Hepatocyte (in vitro differentiated cells): Measurements from ENCODE around the gene GMPPB. TPM values are rescaled to one million over a fixed set of nuclear protein-coding genes. Genes with fewer than 3 reads are reported as not detected.
"Not testable (repeated sequence)": the region's sequence is repeated elsewhere in the genome, so short reads cannot be mapped to it uniquely, and the experiment has no call there.

Experiments used
- DNase-seq: peaks from one replicate; pipeline ENCODE4 v3.0.0-alpha.2; 2016; ENCODE audit warnings: low spot score
- H2AFZ ChIP-seq: fragments of 200-600 bp; sonication (generic); 2 replicates; pipeline ENCODE4 v1.6.0; 2016; ENCODE audit warnings: antibody characterized with exemption, mild to moderate bottlenecking
- H3K27ac ChIP-seq: fragments of 200-600 bp; sonication (generic); 2 replicates; pipeline ENCODE4 v1.5.1; 2016; ENCODE audit warnings: mild to moderate bottlenecking
- H3K27me3 ChIP-seq: fragments of 200-600 bp; sonication (generic); 2 replicates; pipeline ENCODE4 v1.6.1; 2016
- H3K36me3 ChIP-seq: fragments of 200-600 bp; sonication (generic); replicated peaks from 2 replicates; pipeline ENCODE4 v1.5.1; 2016; ENCODE audit warnings: low read depth; ENCODE audit not compliant: insufficient read depth
- H3K4me1 ChIP-seq: fragments of 200-600 bp; sonication (generic); 2 replicates; pipeline ENCODE4 v1.5.1; 2016; ENCODE audit warnings: mild to moderate bottlenecking, moderate library complexity; ENCODE audit not compliant: insufficient read depth
- H3K4me2 ChIP-seq: fragments of 200-600 bp; sonication (generic); 2 replicates; pipeline ENCODE4 v1.6.0; 2016
- H3K4me3 ChIP-seq: fragments of 200-600 bp; sonication (generic); 2 replicates; pipeline ENCODE4 v1.5.1; 2016; ENCODE audit warnings: mild to moderate bottlenecking
- H3K79me2 ChIP-seq: fragments of 200-600 bp; sonication (generic); 2 replicates; pipeline ENCODE4 v1.6.0; 2017; ENCODE audit warnings: mild to moderate bottlenecking
- H3K9me2 ChIP-seq: fragments of 200-600 bp; sonication (generic); replicated peaks from 2 replicates; pipeline ENCODE4 v1.6.0; 2017; ENCODE audit warnings: mild to moderate bottlenecking; ENCODE audit not compliant: insufficient read depth
- H3K9me3 ChIP-seq: fragments of 200-600 bp; sonication (generic); 2 replicates; pipeline ENCODE4 v1.5.1; 2016; ENCODE audit warnings: low read depth, mild to moderate bottlenecking
- H4K20me1 ChIP-seq: fragments of 200-600 bp; sonication (generic); 2 replicates; pipeline ENCODE4 v1.6.0; 2016; ENCODE audit warnings: mild to moderate bottlenecking; ENCODE audit not compliant: insufficient read depth, poor library complexity, severe bottlenecking
- CTCF ChIP-seq: fragments of 200-600 bp; sonication (generic); IDR thresholded peaks from 2 replicates; pipeline ENCODE4 v1.5.1; 2016; ENCODE audit warnings: antibody characterized with exemption, mild to moderate bottlenecking; ENCODE audit not compliant: poor library complexity
- EZH2 ChIP-seq: fragments of 200-600 bp; sonication (generic); IDR thresholded peaks from 2 replicates; pipeline ENCODE4 v1.6.1; 2016; ENCODE audit warnings: antibody characterized with exemption, mild to moderate bottlenecking, borderline replicate concordance
- EZH2phosphoT487 ChIP-seq: fragments of 200-600 bp; sonication (generic); IDR thresholded peaks from one replicate; pipeline ENCODE4 v1.6.1; 2018; ENCODE audit warnings: antibody characterized with exemption, mild to moderate bottlenecking, low read depth, moderate library complexity; ENCODE audit not compliant: unreplicated experiment, severe bottlenecking
- WGBS: methylation state at CpG from one replicate; pipeline ENCODE4 v1.1.6; 2016; ENCODE audit warnings: low lambda C conversion rate; ENCODE audit errors: missing lambda C conversion rate; 5-methylcytosine and 5-hydroxymethylcytosine counted together
- polyA plus RNA-seq: library from polyadenylated mRNA; unstranded; fragments of >200 nt; fragmentation: Nextera tagmentation; extraction: Ambion mirVana; gene quantifications from 2 replicates; pipeline ENCODE4 v1.2.1, GENCODE V29; 2016
- total RNA-seq: library from RNA; depleted of rRNA; stranded (reverse); fragments of >200 nt; gene quantifications from 2 replicates; pipeline ENCODE4 v1.2.3, GENCODE V29; 2014

The GMPPB gene
- total and polyA plus RNA-seq, 2 experiments from 2014 or later = 24.3 to 41.0 TPM

DNA sequence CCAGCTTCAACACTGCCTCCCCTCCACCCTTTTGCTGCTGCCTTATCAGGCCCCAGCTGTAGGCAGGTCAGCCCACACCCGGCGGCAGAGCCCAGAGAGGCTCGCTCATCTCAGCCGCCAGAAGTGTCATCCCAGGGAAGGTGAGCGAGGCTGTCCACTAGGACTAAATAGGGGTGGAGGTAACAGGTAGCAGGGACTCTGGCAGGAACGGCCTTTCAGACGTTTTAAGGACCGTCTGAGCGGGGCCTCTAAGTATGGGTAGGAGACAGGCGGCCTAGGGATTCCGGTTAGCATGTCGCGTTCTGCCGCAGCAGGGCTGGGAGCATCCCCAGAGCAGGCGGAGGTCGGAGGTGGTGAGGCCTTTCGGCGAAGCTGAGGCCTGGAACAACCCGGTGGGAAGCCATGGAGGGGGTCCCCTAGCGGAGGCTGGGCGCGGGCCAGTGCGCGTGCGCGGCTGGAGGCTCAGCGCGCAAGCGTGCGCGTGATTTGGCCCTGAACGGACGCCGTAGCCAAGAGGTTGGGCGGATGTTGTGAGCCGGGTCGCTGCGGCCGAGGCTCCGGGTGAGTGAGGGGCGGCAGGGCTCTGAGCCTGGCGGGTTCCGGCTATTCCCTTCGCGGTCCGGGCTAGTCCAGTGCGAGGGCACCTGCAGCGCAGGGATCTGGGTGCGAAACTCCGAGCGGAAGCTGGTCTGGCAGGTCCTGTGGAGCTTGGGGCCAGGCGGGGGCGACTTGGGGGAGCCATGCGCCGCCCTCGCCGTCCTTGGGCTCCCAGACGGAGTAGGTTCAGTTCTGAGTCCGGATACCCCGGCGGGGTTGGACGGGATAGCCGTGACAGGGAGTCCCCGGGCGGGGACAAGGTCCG, 34.5 kb downstream of the GMPPB start, which contains the start of the genes MST1 and RNF123:
Gene MST1, minus strand, starts transcription at position 429 of the 862 bp plus-strand sequence. CDS start 783 bp downstream, outside the sequence.
Gene RNF123, plus strand, starts transcription at position 512 of the 862 bp plus-strand sequence. CDS start 1,609 bp downstream, outside the sequence.
- TF ChIP-seq EZH2 (no peak), EZH2phosphoT487 (no peak), CTCF (peak; percentile 18)
- H3K36me3 ChIP-seq = no peaks in the 10 kb centered on the region
- peaks cover 43% of the 10 kb centered on the region for H3K79me2 ChIP-seq
- H3K4me1 ChIP-seq = peaks cover 9% of the 10 kb centered on the region
- H4K20me1 ChIP-seq = no peaks in the 10 kb centered on the region
- no peaks in the 10 kb centered on the region for H3K9me3 ChIP-seq
- no peaks in the 10 kb centered on the region for H3K9me2 ChIP-seq
- 3% methylated on average over 57 of the region's 66 CpGs for WGBS
- H2AFZ ChIP-seq = peak within 1 kb of the TSS; percentile 97
- peak within 1 kb of the TSS; percentile 95 for H3K27ac ChIP-seq
- H3K4me2 ChIP-seq = peak within 1 kb of the TSS; percentile 93
- H3K27me3 ChIP-seq = no peaks in the 10 kb centered on the region
- H3K4me3 ChIP-seq = peak within 1 kb of the TSS; percentile 95
- peak; percentile 95 for DNase-seq

- H4K20me1 ChIP-seq, H3K27me3 ChIP-seq, H3K9me3 ChIP-seq, H3K36me3 ChIP-seq, H3K9me2 ChIP-seq, H3K4me1 ChIP-seq: not testable (repeated sequence)
- Histone ChIP-seq H3K4me2 (peak overlapping the region; percentile 93), H3K4me3 (peak overlapping the region; percentile 51), H3K27ac (peak overlapping the region; percentile 95), H3K79me2 (peaks cover 37% of the 10 kb centered on the region), H2AFZ (peak overlapping the region; percentile 97)
- DNase-seq = peak; percentile 36
- WGBS = 70% methylated on average over 7 of the region's 7 CpGs
Measured at GRCh38 chr3:49688338-49689045, 35.3 kb downstream of the GMPPB start.

- H3K27me3 ChIP-seq, DNase-seq, H3K9me2 ChIP-seq, H3K4me1 ChIP-seq, H3K36me3 ChIP-seq, H2AFZ ChIP-seq, H3K9me3 ChIP-seq, H3K4me3 ChIP-seq, H4K20me1 ChIP-seq: not testable (repeated sequence)
- H3K27ac ChIP-seq = peak overlapping the region; percentile 70
- peaks cover 28% of the 10 kb centered on the region for H3K79me2 ChIP-seq
- H3K4me2 ChIP-seq = peak overlapping the region; percentile 75
- 98% methylated on average over 11 of the region's 12 CpGs for whole genome bisulfite sequencing
Measured at GRCh38 chr3:49687424-49687795, 36.3 kb downstream of the GMPPB start.

- H3K27me3 ChIP-seq, H4K20me1 ChIP-seq, H3K36me3 ChIP-seq, H3K9me3 ChIP-seq, H3K4me1 ChIP-seq, H3K9me2 ChIP-seq: not testable (repeated sequence)
- peak overlapping the region; percentile 74 for H2AFZ ChIP-seq
- H3K27ac ChIP-seq = peak overlapping the region; percentile 70
- 11% methylated on average over 41 of the region's 44 CpGs for WGBS
- H3K4me2 ChIP-seq = peak overlapping the region; percentile 75
- peak; percentile 90 for DNase-seq
- peaks cover 24% of the 10 kb centered on the region for H3K79me2 ChIP-seq
- peak overlapping the region; percentile 6 for H3K4me3 ChIP-seq
Measured at GRCh38 chr3:49686769-49687423, 36.9 kb downstream of the GMPPB start.

GRCh38 chr3:49686346-49686745, 37.4 kb downstream of the GMPPB start:
- not testable (repeated sequence) for H3K9me3 ChIP-seq, H3K9me2 ChIP-seq, H3K4me1 ChIP-seq, H4K20me1 ChIP-seq, H3K27me3 ChIP-seq, H3K36me3 ChIP-seq
- Histone ChIP-seq H3K4me2 (peak overlapping the region; percentile 75), H3K27ac (peak overlapping the region; percentile 70), H2AFZ (peak overlapping the region; percentile 16), H3K4me3 (peak overlapping the region; percentile 6), H3K79me2 (peaks cover 21% of the 10 kb centered on the region)
- under 1% methylated on average over 22 of the region's 29 CpGs for WGBS
- DNase-seq = peak; percentile 77

DNA sequence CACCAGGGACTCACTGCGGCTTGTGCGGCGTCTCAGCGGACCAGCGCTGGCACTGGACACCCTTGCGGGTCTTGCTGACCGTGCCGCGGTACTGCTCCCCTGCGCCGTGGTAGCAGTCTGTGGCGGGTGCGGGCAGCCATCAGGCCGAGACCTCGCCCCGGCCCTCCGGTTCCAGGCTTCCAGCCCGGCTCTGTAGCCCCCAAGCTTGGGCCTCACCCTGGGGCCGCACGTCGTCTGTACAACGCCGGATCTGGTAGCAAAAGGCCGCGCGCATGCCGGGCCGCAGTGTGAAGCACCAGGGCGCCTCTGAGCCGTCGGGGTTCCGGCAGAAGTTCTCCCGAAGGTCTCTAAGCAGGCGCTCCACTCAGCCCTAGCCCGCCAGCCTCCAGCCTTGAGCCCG, 37.9 kb downstream of the GMPPB start:
- peak overlapping the region; percentile 75 for H3K4me2 ChIP-seq
- not testable (repeated sequence) for H4K20me1 ChIP-seq, H3K27me3 ChIP-seq, H3K36me3 ChIP-seq, H3K9me2 ChIP-seq, H3K4me1 ChIP-seq, H2AFZ ChIP-seq, H3K27ac ChIP-seq, H3K9me3 ChIP-seq, DNase-seq, H3K4me3 ChIP-seq
- H3K79me2 ChIP-seq = peaks cover 17% of the 10 kb centered on the region
- 38% methylated on average over 30 of the region's 36 CpGs for WGBS

GRCh38 chr3:49685103-49685502, 38.6 kb downstream of the GMPPB start:
- WGBS = 95% methylated on average over 8 of the region's 10 CpGs
- not testable (repeated sequence) for H3K79me2 ChIP-seq, H2AFZ ChIP-seq, H3K4me1 ChIP-seq, H4K20me1 ChIP-seq, H3K36me3 ChIP-seq, H3K27ac ChIP-seq, H3K9me2 ChIP-seq, DNase-seq, H3K4me3 ChIP-seq, H3K27me3 ChIP-seq, H3K4me2 ChIP-seq, H3K9me3 ChIP-seq
